Nephron progenitor cell (in vitro differentiated cells): ENCODE measurements around the gene TBC1D22B.

Source experiments
- DNase-seq: peaks from one replicate; pipeline ENCODE4 v3.0.0; 2021
- H3K27ac Mint-ChIP-seq: 2 replicates; pipeline ENCODE4 v1.8.0; 2021; ENCODE audit warnings: mild to moderate bottlenecking, moderate library complexity, mixed read lengths
- H3K27me3 Mint-ChIP-seq: 2 replicates; pipeline ENCODE4 v1.8.0; 2021; ENCODE audit warnings: mild to moderate bottlenecking, low read depth, mixed read lengths; ENCODE audit not compliant: poor library complexity
- H3K36me3 Mint-ChIP-seq: 2 replicates; pipeline ENCODE4 v1.8.0; 2021; ENCODE audit warnings: low read depth, mixed read lengths
- H3K4me1 Mint-ChIP-seq: 2 replicates; pipeline ENCODE4 v1.8.0; 2021; ENCODE audit warnings: mixed read lengths
- H3K4me3 Mint-ChIP-seq: 2 replicates; pipeline ENCODE4 v1.8.0; 2021; ENCODE audit warnings: mild to moderate bottlenecking, moderate library complexity, mixed read lengths
- H3K9me3 Mint-ChIP-seq: 2 replicates; pipeline ENCODE4 v1.8.0; 2021; ENCODE audit warnings: mild to moderate bottlenecking, moderate library complexity, mixed read lengths
- TF ChIP-seq, protein P1 (sequence below): fragments of 200-600 bp; sonication (generic); IDR thresholded peaks from 2 replicates; pipeline ENCODE4 v1.5.0; 2021; ENCODE audit warnings: antibody characterized with exemption

The TBC1D22B gene

DNA sequence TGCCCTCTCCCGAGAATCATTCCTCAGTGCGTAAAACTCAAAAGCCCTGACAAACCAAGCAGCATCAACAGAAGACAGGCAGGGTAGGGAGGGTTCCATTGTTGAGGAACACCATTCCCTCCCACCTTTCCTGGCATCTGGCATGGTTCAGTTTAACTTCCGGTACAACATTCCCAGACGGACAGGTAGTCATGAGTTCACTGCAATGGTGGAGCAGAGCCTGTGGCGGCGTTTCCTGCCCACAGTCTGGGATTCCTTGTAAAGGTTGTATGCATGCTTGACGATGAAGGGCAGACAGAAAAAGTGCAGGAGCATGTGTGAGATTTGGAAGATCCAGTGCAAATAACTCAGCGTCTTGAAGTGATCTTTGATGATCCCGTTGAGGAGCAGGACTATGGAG is 45.3 kb upstream of the TBC1D22B start:
- H3K9me3 Mint-ChIP-seq: no peaks in the 10 kb centered on the region

DNA sequence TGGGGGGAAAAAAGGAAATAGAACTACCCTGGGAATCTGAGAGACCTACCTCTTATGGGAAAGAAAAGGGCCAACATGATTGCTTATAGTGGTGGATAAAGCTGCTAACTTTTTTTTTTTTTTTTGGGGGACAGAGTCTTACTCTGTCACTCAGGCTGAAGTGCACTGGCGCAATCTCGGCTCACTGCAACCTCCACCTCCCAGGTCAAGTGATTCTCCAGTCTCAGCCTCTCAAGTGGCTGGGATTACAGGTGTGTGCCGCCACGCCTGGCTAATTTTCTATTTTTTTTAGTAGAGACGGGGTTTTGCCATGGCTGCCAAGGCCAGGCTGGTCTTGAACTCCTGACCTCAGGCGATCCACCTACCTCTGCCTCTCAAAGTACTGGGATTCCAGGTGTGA is 39.5 kb upstream of the TBC1D22B start:
- Mint-ChIP-seq H3K36me3 (no peaks in the 10 kb centered on the region), H3K9me3 (no peaks in the 10 kb centered on the region), H3K4me3 (no peak overlapping the region), H3K4me1 (peaks cover 13% of the 10 kb centered on the region), H3K27me3 (peaks cover 12% of the 10 kb centered on the region), H3K27ac (no peak overlapping the region)
- TF ChIP-seq, protein P1, sequence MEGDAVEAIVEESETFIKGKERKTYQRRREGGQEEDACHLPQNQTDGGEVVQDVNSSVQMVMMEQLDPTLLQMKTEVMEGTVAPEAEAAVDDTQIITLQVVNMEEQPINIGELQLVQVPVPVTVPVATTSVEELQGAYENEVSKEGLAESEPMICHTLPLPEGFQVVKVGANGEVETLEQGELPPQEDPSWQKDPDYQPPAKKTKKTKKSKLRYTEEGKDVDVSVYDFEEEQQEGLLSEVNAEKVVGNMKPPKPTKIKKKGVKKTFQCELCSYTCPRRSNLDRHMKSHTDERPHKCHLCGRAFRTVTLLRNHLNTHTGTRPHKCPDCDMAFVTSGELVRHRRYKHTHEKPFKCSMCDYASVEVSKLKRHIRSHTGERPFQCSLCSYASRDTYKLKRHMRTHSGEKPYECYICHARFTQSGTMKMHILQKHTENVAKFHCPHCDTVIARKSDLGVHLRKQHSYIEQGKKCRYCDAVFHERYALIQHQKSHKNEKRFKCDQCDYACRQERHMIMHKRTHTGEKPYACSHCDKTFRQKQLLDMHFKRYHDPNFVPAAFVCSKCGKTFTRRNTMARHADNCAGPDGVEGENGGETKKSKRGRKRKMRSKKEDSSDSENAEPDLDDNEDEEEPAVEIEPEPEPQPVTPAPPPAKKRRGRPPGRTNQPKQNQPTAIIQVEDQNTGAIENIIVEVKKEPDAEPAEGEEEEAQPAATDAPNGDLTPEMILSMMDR: no peak
- DNase-seq: no peak

More for the DNA sequence above, 45.3 kb upstream of the TBC1D22B start:
- no peak overlapping the region for H3K27ac Mint-ChIP-seq
- H3K27me3 Mint-ChIP-seq: peaks cover 27% of the 10 kb centered on the region
- DNase-seq: no peak
- no peak overlapping the region for H3K4me3 Mint-ChIP-seq
- TF ChIP-seq, protein P1: no peak
- H3K4me1 Mint-ChIP-seq: peaks cover 11% of the 10 kb centered on the region
- no peaks in the 10 kb centered on the region for H3K36me3 Mint-ChIP-seq

DNA sequence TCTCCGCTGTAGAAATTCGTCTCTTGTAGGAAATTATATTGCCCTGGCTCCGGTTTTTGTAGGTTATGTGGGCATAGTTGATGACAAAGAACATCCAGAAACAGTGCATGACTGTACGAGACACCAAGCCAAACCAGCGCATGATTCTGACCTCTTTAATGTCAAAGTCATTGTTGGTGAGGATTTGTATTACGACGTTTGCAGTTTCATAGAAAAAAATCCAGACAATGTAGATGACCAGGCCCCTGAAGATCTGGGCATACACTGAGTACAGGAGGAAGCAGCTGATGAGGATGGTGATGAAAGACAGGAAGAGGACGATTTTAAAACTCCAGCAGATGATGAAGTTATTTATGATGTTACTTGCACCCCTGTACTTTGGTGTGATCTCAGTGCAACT is 39.1 kb upstream of the TBC1D22B start:
- no peak for DNase-seq
- TF ChIP-seq, protein P1: no peak
- no peak overlapping the region for H3K27ac Mint-ChIP-seq
- no peaks in the 10 kb centered on the region for H3K36me3 Mint-ChIP-seq
- H3K9me3 Mint-ChIP-seq: no peaks in the 10 kb centered on the region
- peaks cover 15% of the 10 kb centered on the region for H3K4me1 Mint-ChIP-seq
- H3K27me3 Mint-ChIP-seq: peaks cover 12% of the 10 kb centered on the region
- no peak overlapping the region for H3K4me3 Mint-ChIP-seq

DNA sequence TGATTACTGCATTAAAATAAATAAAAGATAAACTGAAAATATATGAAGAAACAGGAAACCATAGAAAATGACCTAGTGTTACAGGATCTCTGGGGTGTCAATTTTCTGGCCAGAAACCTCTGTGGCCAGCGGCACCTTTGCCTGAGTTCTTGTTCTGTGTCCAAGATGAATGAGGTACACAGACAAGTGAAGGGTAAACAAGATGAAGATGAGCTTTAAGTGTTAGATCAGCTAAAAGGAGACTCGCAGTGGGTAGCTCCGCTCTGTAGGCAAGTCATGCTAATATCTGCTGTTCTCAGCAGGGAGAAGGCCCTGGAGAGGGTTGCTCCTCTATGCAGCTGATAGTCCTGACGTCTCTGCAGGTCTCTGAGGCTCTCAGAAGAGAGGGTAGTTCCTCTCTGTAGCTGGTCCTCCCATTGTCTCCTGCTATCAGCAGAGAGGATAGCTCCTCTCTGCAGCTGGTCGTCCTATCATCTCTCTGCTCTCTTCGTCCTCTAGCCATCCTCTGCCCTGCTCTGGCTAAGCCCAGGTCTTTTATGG is 35.9 kb upstream of the TBC1D22B start:
- Mint-ChIP-seq H3K9me3 (peaks cover 4% of the 10 kb centered on the region), H3K4me1 (peaks cover 22% of the 10 kb centered on the region), H3K36me3 (no peaks in the 10 kb centered on the region), H3K4me3 (peak overlapping the region; percentile 90), H3K27me3 (peaks cover 7% of the 10 kb centered on the region), H3K27ac (peak overlapping the region; percentile 85)
- TF ChIP-seq, protein P1: no peak
- no peak for DNase-seq

DNA sequence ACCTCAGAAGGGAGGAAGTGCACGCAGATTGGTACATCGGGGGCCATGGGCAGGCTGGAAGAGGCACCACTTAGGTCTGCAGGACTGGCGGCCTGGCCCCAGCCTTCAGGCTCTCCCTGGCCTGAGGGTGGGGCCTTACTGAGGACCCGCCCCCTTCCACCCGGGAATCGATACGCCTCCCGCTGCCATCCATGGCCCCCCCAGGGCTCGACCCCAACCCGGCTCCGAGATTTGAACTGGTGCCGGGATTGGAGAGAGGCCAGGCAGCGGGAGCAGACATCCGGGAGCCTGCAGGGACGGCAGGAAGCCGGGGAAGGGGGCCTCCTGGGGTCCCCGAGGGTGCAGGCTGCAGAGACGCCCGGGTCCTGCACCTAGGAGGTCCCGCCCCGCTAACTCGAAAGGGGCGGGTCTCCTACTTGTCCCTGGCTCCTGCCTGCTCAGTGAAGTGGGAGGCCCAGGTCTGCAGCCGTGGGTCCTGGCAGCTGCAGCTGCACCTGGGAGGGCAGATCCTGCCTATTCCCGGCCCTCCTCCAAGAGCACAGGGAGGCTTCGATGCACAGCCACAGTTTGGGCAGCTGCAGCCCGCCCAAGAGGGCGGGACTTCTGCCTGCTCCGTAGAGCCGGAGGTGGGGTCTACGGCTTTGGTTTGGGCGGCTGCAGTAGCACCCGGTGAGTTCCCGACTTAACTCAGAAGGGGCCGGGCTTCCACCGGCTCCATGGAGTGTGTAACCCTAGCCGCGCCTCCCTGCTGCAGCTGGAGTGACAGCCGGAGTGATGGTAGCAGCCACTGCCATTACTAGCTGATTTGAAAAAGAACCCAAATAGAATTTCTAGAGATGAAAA is 35.2 kb upstream of the TBC1D22B start:
- TF ChIP-seq, protein P1: no peak
- Mint-ChIP-seq H3K9me3 (peaks cover 4% of the 10 kb centered on the region), H3K27me3 (peaks cover 7% of the 10 kb centered on the region), H3K27ac (peak overlapping the region; percentile 85), H3K36me3 (no peaks in the 10 kb centered on the region), H3K4me3 (peak overlapping the region; percentile 90), H3K4me1 (peaks cover 22% of the 10 kb centered on the region)
- DNase-seq: peak; percentile 88
